HCT116 (cell line): ENCODE measurements around the gene MS4A15. TPM values are rescaled to one million over a fixed set of nuclear protein-coding genes. Genes with fewer than 3 reads are reported as not detected.
"Not testable (repeated sequence)": the region's sequence is repeated elsewhere in the genome, so short reads cannot be mapped to it uniquely, and the experiment has no call there.

Experiments
- ATAC-seq: fragments of 200-7000 bp; cut with Tn5 transposase; 2 replicates; pipeline ENCODE4 v1.9.1; 2020; ENCODE audit warnings: mild to moderate bottlenecking, moderate library complexity
- BruUV-seq: library from RNA; stranded (reverse); fragments of 400-500 nt; replicated peaks from 2 replicates; lab custom pipeline; 2021; lab: Mats Ljungman, UMichigan
- CTCF ChIA-PET: fragments of 300-600 bp; sonication (Branson Sonifier 250); formaldehyde crosslinking; loops from one replicate; lab custom pipeline; 2021; ENCODE audit warnings: antibody characterized with exemption; lab: Charles Lee
- POLR2A ChIA-PET: fragments of 300-600, 350-600 bp; sonication (Branson Sonifier 250); formaldehyde crosslinking; loops from one replicate; lab custom pipeline; 2021; ENCODE audit warnings: antibody characterized with exemption; lab: Charles Lee
- RAD21 ChIA-PET, 2 experiments: fragments of 300-600 bp; sonication (Branson Sonifier 250); formaldehyde crosslinking; loops; one replicate each; lab custom pipeline; 2023; ENCODE audit warnings: low total read pairs in 2 of 2; ENCODE audit not compliant: uncharacterized antibody in 2 of 2, unreplicated experiment in 2 of 2, low non-redundant PET in 1 of 2; lab: Charles Lee
- DNase-seq: peaks from one replicate; pipeline ENCODE4 v3.0.0-alpha.2; 2010; ENCODE audit warnings: low read depth, low spot score
- H2AFZ ChIP-seq: fragments of 200-600 bp; shearing (Covaris generic), sonication (generic); 2 replicates; pipeline ENCODE4 v1.6.1; 2017; ENCODE audit warnings: low read depth, mixed run types, mixed read lengths, antibody characterized with exemption, low read length; ENCODE audit not compliant: poor library complexity, severe bottlenecking
- H3K27ac ChIP-seq: 2 replicates; pipeline ENCODE4 v1.5.1; 2012; ENCODE audit warnings: low read depth, low read length
- H3K27me3 ChIP-seq: fragments of 200-600 bp; sonication (generic); 2 replicates; pipeline ENCODE4 v1.6.1; 2016; ENCODE audit warnings: mixed run types, low read length, mixed read lengths; ENCODE audit not compliant: insufficient read depth
- H3K36me3 ChIP-seq, 2 experiments: fragments of 200-500 bp in 1 of 2; fragments of 200-600 bp in 1 of 2; sonication (Bioruptor generic) in 1 of 2; sonication (generic) in 1 of 2; 2 replicates each; pipeline versions ENCODE4 v1.5.1 to v1.6.1; 2014 to 2016; ENCODE audit warnings: low read length in 2 of 2, inconsistent platforms in 1 of 2, mixed read lengths in 1 of 2, mixed run types in 1 of 2; ENCODE audit not compliant: insufficient read depth in 2 of 2, control insufficient read depth in 1 of 2
- H3K4me1 ChIP-seq, 2 experiments: fragments of 200-600 bp in 1 of 2; sonication (generic) in 1 of 2; 2 replicates each; pipeline versions ENCODE4 v1.5.1 to v1.6.1; 2012 to 2017; ENCODE audit warnings: low read length in 2 of 2, inconsistent platforms in 1 of 2, mild to moderate bottlenecking in 1 of 2, mixed read lengths in 1 of 2, mixed run types in 1 of 2, moderate library complexity in 1 of 2; ENCODE audit not compliant: insufficient read depth in 2 of 2, control insufficient read depth in 1 of 2
- H3K4me2 ChIP-seq: fragments of 200-600 bp; sonication (generic); 2 replicates; pipeline ENCODE4 v1.6.1; 2017; ENCODE audit warnings: mixed run types, low read length, mixed read lengths
- H3K4me3 ChIP-seq, 2 experiments: fragments of 200-600 bp in 1 of 2; sonication (generic) in 1 of 2; replicated peaks in 1 of 2; 2 replicates each; pipeline ENCODE4 v1.5.1; 2011 to 2016; ENCODE audit warnings: low read length in 2 of 2, control low read depth in 1 of 2, low read depth in 1 of 2, mild to moderate bottlenecking in 1 of 2, mixed read lengths in 1 of 2, mixed run types in 1 of 2
- H3K79me2 ChIP-seq: fragments of 200-600 bp; sonication (generic); 2 replicates; pipeline ENCODE4 v1.6.1; 2017; ENCODE audit warnings: mild to moderate bottlenecking, mixed run types, low read length, moderate library complexity, mixed read lengths; ENCODE audit not compliant: insufficient read depth
- H3K9ac ChIP-seq: fragments of 200-600 bp; sonication (generic); 2 replicates; pipeline ENCODE4 v1.6.1; 2016; ENCODE audit warnings: low read length, mixed read lengths
- H3K9me2 ChIP-seq: fragments of 200-600 bp; sonication (generic), shearing (Covaris generic); 2 replicates; pipeline ENCODE4 v1.6.1; 2017; ENCODE audit warnings: mixed run types, mild to moderate bottlenecking, moderate library complexity; ENCODE audit not compliant: insufficient read depth
- H3K9me3 ChIP-seq, 2 experiments: fragments of 200-500 bp in 1 of 2; fragments of 200-600 bp in 1 of 2; sonication (Bioruptor generic) in 1 of 2; sonication (generic) in 1 of 2; 2 replicates each; pipeline ENCODE4 v1.6.1; 2014 to 2017; ENCODE audit warnings: low read length in 2 of 2, mixed read lengths in 2 of 2, inconsistent platforms in 1 of 2, low read depth in 1 of 2, mild to moderate bottlenecking in 1 of 2, mixed run types in 1 of 2, moderate library complexity in 1 of 2; ENCODE audit not compliant: control insufficient read depth in 1 of 2, insufficient read depth in 1 of 2
- H4K20me1 ChIP-seq: fragments of 200-600 bp; sonication (generic), shearing (Covaris generic); 2 replicates; pipeline ENCODE4 v1.6.1; 2017; ENCODE audit warnings: mixed run types, mild to moderate bottlenecking, moderate library complexity; ENCODE audit not compliant: insufficient read depth
- JUND ChIP-seq: IDR thresholded peaks from 2 replicates; pipeline ENCODE4 v1.6.1; 2012
- RAD21 ChIP-seq: IDR thresholded peaks from 2 replicates; pipeline ENCODE4 v1.6.1; 2012; ENCODE audit warnings: low read depth, mild to moderate bottlenecking
- intact Hi-C: fragments of 100-400 bp; cut with micrococcal nuclease; formaldehyde crosslinking; loops from 2 replicates; pipeline ENCODE4 v1.10.0; 2022
- total RNA-seq: library from RNA; stranded (reverse); gene quantifications from one replicate; pipeline ENCODE4 v1.2.1, GENCODE V29; 2021; ENCODE audit not compliant: unreplicated experiment
- TF ChIP-seq, protein P1 (sequence below): IDR thresholded peaks from 2 replicates; pipeline ENCODE4 v1.6.1; 2012

MS4A15 gene
- total RNA-seq, 1 experiment from 2014 or later = 1.5 TPM

DNA sequence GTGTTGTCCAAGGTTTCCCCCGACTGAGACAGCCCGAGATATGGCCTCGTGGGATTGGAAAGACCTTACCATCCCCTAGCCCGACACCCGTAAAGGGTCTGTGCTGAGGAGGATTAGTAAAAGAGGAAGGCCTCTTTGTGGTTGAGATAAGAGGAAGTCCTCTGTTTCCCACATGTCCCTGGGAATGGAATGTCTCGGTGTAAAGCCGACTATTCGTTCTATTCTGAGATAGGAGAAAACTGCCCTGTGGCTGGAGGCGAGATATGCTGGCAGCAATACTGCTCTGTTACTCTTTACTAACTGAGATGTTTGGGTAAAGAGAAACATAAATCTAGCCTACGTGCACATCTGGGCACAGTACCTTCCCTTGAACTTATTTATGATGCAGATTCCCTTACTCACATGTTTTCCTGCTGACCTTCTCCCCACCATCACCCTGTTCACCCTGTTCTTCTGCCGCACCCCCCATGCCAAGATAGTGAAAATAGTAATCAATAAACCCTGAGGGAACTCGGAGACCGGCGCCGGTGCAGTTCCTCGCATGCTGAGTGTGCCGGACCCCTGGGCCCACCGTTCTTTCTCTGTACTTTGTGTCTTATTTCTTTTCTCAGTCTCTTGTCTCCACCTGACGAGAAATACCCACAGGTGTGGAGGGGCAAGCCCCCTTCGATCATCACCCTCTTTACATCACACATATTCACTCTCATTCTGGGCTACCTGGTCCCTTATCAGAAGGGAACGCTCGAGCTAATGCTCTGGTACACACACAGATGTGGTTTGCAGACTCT is 3.0 kb downstream of the MS4A15 start:
- H3K27ac ChIP-seq, H3K36me3 ChIP-seq, H4K20me1 ChIP-seq, H3K9ac ChIP-seq, H3K27me3 ChIP-seq, DNase-seq, H3K79me2 ChIP-seq, CTCF ChIA-PET, H3K4me2 ChIP-seq, POLR2A ChIA-PET, RAD21 ChIA-PET, H3K4me3 ChIP-seq, H3K9me2 ChIP-seq, ATAC-seq, H2AFZ ChIP-seq, H3K9me3 ChIP-seq, BruUV-seq, H3K4me1 ChIP-seq: not testable (repeated sequence)
- intact Hi-C loops = loop anchor here (5.0 kb wide), 1 partner anchor 492 kb away; no protein-coding TSS in a partner anchor

DNA sequence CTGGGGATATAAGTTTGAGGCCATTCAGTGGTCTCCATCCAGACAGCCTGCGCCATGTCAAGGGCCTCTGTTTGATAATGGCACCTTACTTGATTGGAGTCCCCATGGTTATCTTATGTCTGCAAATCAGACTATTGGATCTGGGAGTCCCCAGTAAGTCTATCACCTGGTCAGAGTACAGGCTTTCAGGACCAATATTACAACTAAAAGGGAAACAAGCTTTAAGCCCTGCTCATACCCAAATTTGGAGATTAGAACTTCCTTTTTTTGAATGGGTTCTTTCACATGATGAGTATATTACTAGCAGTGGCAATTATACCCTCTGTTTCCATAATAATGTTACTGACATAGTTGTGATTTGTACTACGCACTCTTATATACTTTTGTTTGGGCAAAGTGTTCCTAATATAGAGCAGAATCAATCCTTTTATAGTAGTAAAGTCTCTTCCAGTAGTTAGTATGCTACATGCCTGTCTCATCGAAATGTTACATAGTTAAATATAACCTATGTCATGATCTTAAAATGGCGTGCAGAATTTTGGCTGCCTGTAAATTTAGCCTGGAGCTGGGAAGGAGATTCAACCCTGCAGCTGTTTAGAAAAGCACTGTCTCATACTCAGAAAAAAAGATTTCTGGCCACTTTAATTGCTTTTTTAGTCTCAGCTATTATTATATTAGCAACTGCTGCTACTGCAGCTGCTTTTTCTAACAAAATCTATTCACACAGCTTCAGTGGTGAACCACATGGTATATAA is 4.9 kb downstream of the MS4A15 start:
- H3K4me1 ChIP-seq = no peaks in the 10 kb centered on the region
- H3K9ac ChIP-seq = no peak overlapping the region
- H3K79me2 ChIP-seq = no peaks in the 10 kb centered on the region
- BruUV-seq = no TSS peak
- RAD21 ChIA-PET = no interaction called here
- H2AFZ ChIP-seq = no peak overlapping the region
- no peak for TF ChIP-seq RAD21
- TF ChIP-seq, protein P1, sequence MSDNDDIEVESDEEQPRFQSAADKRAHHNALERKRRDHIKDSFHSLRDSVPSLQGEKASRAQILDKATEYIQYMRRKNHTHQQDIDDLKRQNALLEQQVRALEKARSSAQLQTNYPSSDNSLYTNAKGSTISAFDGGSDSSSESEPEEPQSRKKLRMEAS = no peak
- TF ChIP-seq JUND = no peak
- intact Hi-C loops = no loop called here
- H3K27ac ChIP-seq = no peak overlapping the region
- H3K27me3 ChIP-seq = 0 out of 2 replicates have a peak, but pooled peaks cover 5% of the 10 kb centered on the region
- no peaks in the 10 kb centered on the region for H3K9me2 ChIP-seq
- POLR2A ChIA-PET = no interaction called here
- ATAC-seq = no peak
- H3K4me2 ChIP-seq = no peak overlapping the region
- no peak overlapping the region for H3K4me3 ChIP-seq
- no peak for DNase-seq
- no peaks in the 10 kb centered on the region for H3K36me3 ChIP-seq
- CTCF ChIA-PET = interaction anchor here (2.3 to 4.3 kb wide), 2 partner anchors 13 to 398 kb away, joined by 11 to 31 read pairs; no protein-coding TSS in a partner anchor
- no peaks in the 10 kb centered on the region for H3K9me3 ChIP-seq
- H4K20me1 ChIP-seq = no peaks in the 10 kb centered on the region
